ENCODE measurements around the gene SORCS3. TPM values are rescaled to one million over a fixed set of nuclear protein-coding genes. Genes with fewer than 3 reads are reported as not detected.

The SORCS3 gene
- total and polyA plus RNA-seq, 9 of the 15 experiments (the other 6 are each of a cell fraction or from before 2014, with no cell fraction given), result not detected

DNA sequence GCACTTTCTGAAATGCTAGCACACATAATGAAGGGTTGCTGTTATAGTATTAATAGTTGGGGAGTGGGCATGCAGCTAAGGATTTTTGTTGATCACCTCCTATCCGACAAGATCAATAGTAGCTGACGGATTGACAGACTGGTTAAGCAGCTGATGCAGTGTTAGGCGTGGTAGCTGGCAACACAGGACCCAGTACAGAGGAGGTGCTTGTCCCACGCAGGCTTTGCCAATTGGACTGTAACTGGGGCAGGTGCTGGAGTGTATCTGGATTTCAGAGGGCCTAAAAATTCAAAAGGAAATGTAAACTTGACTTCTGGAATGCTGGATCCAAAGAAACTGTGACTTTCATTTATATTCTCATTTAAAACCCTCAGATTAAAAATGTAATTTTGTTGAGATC is 340.9 kb downstream of the SORCS3 start (continued):
- TF ChIP-seq ZBTB7A (IDR thresholded peaks at IDR 0.05; ENCODE audit: borderline replicate concordance, control insufficient read depth, low read depth, low read length) (no peak), TAF7 (tag; IDR thresholded peaks at IDR 0.05) (no peak), SMAD1 (IDR thresholded peaks at IDR 0.05; ENCODE audit: low read depth, low read length, partially characterized antibody) (no peak), ZNF695 (CRISPR knock-in tag; IDR thresholded peaks at IDR 0.05) (no peak)

- H3K27ac ChIP-seq (ENCODE audit: extremely low read depth, low read depth, low read length), result no peak overlapping the region
- intact Hi-C loops (cut with micrococcal nuclease), result no loop called here
- H3K79me2 ChIP-seq (ENCODE audit: control insufficient read depth, insufficient read depth, low read length), result no peaks in the 10 kb centered on the region
- no peak overlapping the region for H2AFZ ChIP-seq (ENCODE audit: low read depth, low read length)
- ChIA-PET POLR2A (no interaction called here), CTCF (ENCODE audit: low intra/inter-chr PET ratio) (no interaction called here)
- no peak overlapping the region for H3K4me3 ChIP-seq
- TF ChIP-seq, protein P1, sequence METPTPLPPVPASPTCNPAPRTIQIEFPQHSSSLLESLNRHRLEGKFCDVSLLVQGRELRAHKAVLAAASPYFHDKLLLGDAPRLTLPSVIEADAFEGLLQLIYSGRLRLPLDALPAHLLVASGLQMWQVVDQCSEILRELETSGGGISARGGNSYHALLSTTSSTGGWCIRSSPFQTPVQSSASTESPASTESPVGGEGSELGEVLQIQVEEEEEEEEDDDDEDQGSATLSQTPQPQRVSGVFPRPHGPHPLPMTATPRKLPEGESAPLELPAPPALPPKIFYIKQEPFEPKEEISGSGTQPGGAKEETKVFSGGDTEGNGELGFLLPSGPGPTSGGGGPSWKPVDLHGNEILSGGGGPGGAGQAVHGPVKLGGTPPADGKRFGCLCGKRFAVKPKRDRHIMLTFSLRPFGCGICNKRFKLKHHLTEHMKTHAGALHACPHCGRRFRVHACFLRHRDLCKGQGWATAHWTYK (CRISPR knock-in tag; IDR thresholded peaks at IDR 0.05), result no peak
- no peak for TF ChIP-seq SMAD3 (CRISPR knock-in tag; conservative IDR thresholded peaks at IDR 0.05)
- TF ChIP-seq ZNF551 (CRISPR knock-in tag; IDR thresholded peaks at IDR 0.05), result no peak
- TF ChIP-seq, protein P2, sequence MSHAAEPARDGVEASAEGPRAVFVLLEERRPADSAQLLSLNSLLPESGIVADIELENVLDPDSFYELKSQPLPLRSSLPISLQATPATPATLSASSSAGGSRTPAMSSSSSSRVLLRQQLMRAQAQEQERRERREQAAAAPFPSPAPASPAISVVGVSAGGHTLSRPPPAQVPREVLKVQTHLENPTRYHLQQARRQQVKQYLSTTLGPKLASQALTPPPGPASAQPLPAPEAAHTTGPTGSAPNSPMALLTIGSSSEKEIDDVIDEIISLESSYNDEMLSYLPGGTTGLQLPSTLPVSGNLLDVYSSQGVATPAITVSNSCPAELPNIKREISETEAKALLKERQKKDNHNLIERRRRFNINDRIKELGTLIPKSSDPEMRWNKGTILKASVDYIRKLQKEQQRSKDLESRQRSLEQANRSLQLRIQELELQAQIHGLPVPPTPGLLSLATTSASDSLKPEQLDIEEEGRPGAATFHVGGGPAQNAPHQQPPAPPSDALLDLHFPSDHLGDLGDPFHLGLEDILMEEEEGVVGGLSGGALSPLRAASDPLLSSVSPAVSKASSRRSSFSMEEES (CRISPR knock-in tag; IDR thresholded peaks at IDR 0.05), result no peak
- no peak for TF ChIP-seq BRCA1 (IDR thresholded peaks at IDR 0.05)
- no peak for TF ChIP-seq BRCA1 (CRISPR knock-in tag; IDR thresholded peaks at IDR 0.05)
- TF ChIP-seq ZNF24 (IDR thresholded peaks at IDR 0.05), result no peak
- TF ChIP-seq ZNF445 (CRISPR knock-in tag; IDR thresholded peaks at IDR 0.05; ENCODE audit: low read depth), result no peak
- no peak for TF ChIP-seq SMARCA5 (IDR thresholded peaks at IDR 0.05)
- no peak for TF ChIP-seq ESRRA (IDR thresholded peaks at IDR 0.05; ENCODE audit: borderline replicate concordance, low read depth)
- no peak for TF ChIP-seq RBM14 (IDR thresholded peaks at IDR 0.05; ENCODE audit: borderline replicate concordance, insufficient read depth, low read depth, low read length)
- TF ChIP-seq RFX1 (IDR thresholded peaks at IDR 0.05), result no peak
- no peak for TF ChIP-seq ESRRB (CRISPR knock-in tag; IDR thresholded peaks at IDR 0.05; ENCODE audit: borderline replicate concordance)
- TF ChIP-seq CXXC5 (CRISPR knock-in tag; IDR thresholded peaks at IDR 0.05), result no peak
- H3K27me3 ChIP-seq (ENCODE audit: control insufficient read depth in 2 of 2, insufficient read depth in 2 of 2, low read length in 2 of 2), result no peaks in the 10 kb centered on the region
- DNase-seq (ENCODE audit: extremely low read depth in 1 of 4, low spot score in 3 of 4) (no peak), ATAC-seq (no peak), FAIRE-seq (no peak)
- H3K9ac ChIP-seq (ENCODE audit: insufficient read depth in 1 of 2, low read depth in 2 of 2, low read length in 2 of 2), result no peak overlapping the region
- H4K20me1 ChIP-seq (replicated peaks; ENCODE audit: control insufficient read depth, insufficient read depth, low read length), result no peaks in the 10 kb centered on the region
- no peaks in the 10 kb centered on the region for H3K9me3 ChIP-seq (replicated peaks; ENCODE audit: control insufficient read depth, insufficient read depth, low read depth, low read length)
- no peaks in the 10 kb centered on the region for H3K9me1 ChIP-seq (ENCODE audit: control insufficient read depth, insufficient read depth, low read length)
- no TSS peak for BruUV-seq (replicated peaks)
- WGBS (ENCODE audit: insufficient coverage, low coverage, missing lambda C conversion rate), result 0% methylated on average over 1 of the region's 1 CpG
- in situ Hi-C loops (cut with MboI), result no loop called here
- H3K4me1 ChIP-seq (replicated peaks in 1 of 2; ENCODE audit: control insufficient read depth in 2 of 2, insufficient read depth in 2 of 2, low read length in 2 of 2), result no peaks in the 10 kb centered on the region
- H3K4me2 ChIP-seq (ENCODE audit: insufficient read depth, low read length), result no peak overlapping the region
- no peaks in the 10 kb centered on the region for H3K36me3 ChIP-seq (ENCODE audit: control insufficient read depth, insufficient read depth, low read length)
Observed at GRCh38 chr10:104988686-104989085, 347.6 kb downstream of the SORCS3 start.

Measured in K562 (cell line).